ENCODE measurements around the gene ZC3H7B.

The ZC3H7B gene

GRCh38 chr22:41330169-41330568 is 28.8 kb downstream of the ZC3H7B start:
- DNase-seq = no peak

DNA sequence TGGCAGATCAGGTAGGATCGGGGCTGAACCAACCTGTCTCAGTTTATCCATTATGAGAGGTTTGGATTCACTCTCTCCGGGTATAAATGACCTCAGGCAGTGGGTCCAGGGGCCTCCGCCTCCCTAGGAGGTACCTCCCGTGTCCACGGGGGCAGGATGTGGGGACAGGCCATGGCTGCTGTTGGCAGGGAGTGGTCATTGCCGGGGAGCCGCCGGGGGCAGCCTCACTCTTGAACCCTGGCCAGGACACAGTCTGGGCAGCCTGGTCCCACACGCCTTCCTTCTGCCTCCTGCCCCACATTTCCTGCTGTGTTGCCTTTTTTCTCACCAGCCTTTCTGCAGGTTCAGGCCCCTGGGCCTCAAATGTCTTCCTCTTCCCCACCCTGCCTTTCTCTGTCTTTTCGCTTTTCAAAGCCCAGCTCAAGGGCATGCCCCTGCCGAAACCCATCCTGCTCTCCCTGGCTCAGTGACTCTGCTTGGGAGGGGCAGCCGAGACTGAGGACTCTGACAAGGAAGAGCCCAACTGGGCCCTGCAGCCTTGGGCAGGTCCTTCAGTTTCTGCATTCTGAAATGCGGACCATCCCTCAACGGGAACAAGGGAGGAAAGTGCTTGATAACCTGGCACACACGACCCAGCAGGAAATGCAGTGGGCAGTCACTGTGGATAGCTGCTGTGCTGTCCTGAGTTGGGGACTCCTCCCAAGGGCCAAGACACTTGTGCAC is 31.1 kb downstream of the ZC3H7B start:
- no peak for DNase-seq

DNA sequence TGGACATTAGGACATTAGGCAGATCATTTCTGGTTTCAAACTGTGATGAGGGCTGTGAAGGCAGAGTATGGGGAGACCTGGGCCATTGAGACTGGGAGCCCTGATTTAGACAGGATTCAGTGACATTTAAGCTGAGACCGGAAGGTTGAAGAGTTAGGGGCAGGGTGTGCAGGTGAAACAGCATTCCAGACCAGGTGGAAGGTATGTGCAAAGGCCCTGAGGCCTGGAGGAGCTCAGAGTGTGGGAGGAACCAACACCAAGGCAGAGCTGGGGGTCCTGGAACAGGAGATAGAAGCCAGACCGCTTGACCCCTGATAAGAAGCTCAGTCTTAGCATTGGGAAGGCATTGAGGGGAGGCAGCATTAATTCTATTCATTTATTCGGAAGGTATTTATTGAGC is 32.5 kb downstream of the ZC3H7B start:
- DNase-seq = no peak

GRCh38 chr22:41334215-41334614 is 32.9 kb downstream of the ZC3H7B start:
- no peak for DNase-seq

- DNase-seq = no peak
These were observed 33.8 kb downstream of the ZC3H7B start for GRCh38 chr22:41334951-41335635.

- DNase-seq = no peak
These were observed 37.4 kb downstream of the ZC3H7B start for GRCh38 chr22:41338614-41339212.

GRCh38 chr22:41339823-41340222 is 38.5 kb downstream of the ZC3H7B start:
- no peak for DNase-seq

DNA sequence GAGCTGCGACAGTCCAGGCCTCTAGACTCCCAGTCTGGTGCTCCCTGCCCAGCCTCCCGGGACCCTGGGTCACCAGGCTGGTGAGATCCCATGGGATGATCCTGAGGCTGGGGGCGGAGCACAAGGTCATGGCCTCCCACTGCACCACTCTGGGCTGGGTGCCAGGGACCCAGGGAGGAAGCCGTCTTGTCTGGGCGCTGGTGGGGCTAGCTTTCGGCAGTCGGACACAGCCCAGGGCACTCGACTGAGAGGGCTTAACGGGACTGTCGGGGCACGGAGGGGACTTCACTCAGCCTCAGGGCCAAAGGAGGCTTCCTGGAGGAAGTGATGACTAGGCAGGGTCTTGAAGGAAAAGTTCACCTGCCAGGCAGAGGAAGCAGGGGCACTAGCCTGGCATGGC is 39.0 kb downstream of the ZC3H7B start:
- no peak for DNase-seq

DNA sequence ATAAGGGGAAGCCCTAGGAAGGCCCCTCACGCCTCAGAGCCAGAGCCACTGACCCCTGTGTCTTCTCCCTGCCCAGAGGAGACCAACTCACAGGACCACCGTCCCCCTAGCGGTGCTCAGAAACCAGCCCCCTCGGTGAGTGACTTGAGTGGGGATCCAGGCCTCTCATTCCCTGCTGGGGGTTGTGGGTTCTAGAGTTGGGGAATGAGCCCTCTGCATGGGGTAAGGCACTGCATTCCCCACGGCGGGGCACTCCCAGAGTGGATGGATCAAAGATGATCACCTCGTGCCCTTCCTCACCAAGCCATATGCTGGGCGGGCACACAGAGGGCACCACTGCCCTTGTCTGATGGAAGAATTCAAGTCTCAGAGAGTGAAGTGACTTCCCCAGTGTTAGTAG is 39.7 kb downstream of the ZC3H7B start:
- DNase-seq = no peak

GRCh38 chr22:41341990-41342389 is 40.7 kb downstream of the ZC3H7B start:
- DNase-seq = no peak

- no peak for DNase-seq
These were observed 42.0 kb downstream of the ZC3H7B start for GRCh38 chr22:41343300-41343699.

DNA sequence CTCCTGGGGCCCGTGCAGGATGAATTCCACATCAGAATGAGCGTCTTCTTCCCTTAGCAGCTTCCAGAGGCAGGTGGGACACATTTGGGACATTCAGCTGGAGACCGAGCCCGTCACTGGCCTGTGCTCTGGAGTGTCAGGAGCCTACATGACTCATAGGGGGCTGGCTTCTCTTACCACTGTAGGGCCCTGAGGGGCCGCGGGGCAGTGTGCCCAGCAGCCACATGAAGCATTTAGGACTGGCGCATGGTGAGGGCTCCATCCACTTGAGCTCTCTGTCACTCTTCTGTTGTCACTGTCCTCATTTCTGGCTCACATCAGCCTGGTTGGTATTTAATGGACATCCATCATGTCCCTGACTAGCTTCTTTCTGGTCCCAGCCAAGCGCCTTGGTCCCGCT is 42.4 kb downstream of the ZC3H7B start:
- DNase-seq = no peak

- no peak for DNase-seq
These were observed 43.0 kb downstream of the ZC3H7B start for GRCh38 chr22:41344189-41344788.

DNA sequence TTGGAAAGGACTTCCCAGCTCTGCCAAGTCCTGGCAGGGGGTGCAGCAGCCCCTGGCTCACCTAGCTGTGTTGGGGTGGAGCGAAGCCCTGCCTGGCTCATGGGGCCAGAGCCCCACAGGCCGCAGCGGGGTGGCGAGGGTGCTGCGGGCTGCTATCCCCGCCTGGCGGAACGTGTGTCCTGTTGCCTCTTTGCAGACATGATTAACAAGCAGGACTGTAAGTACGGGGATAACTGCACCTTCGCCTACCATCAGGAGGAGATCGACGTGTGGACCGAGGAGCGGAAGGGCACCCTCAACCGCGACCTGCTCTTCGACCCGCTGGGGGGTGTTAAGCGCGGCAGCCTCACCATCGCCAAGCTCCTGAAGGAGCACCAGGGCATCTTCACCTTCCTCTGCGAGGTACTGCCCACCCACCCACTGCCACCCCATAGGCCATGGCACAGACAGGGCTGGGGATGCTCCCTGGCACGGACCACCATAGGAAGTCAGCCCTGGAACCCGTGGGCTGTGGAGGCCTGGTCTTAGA is 44.5 kb downstream of the ZC3H7B start:
- no peak for DNase-seq

GRCh38 chr22:41347066-41347859 is 45.9 kb downstream of the ZC3H7B start:
- DNase-seq = no peak

DNA sequence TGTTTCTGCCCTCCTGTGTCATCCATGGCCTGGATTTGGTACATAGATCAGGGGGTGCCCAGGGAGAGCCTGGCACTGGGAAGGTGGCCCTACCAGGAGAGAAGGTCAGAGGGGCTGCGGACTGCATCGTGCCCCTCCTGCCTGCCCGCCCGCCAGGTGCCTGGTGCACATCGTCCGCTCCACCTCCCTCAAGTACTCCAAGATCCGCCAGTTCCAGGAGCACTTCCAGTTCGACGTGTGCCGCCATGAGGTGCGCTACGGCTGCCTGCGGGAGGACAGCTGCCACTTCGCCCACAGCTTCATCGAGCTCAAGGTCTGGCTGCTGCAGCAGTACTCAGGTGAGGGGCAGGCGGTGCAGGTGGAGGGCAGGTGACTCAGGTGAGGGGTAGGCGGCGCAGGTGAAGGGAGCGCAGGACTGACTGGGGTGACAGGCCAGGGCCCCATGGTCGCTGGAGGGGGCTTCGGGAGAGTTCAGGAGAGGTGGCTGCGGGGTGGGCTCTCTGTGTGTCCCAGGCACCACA is 47.7 kb downstream of the ZC3H7B start:
- no peak for DNase-seq

GRCh38 chr22:41350087-41350486 is 48.8 kb downstream of the ZC3H7B start:
- no peak for DNase-seq

GRCh38 chr22:41351011-41351410 is 49.7 kb downstream of the ZC3H7B start:
- no peak for DNase-seq

GRCh38 chr22:41352058-41352457 is 50.7 kb downstream of the ZC3H7B start:
- no peak for DNase-seq

DNA sequence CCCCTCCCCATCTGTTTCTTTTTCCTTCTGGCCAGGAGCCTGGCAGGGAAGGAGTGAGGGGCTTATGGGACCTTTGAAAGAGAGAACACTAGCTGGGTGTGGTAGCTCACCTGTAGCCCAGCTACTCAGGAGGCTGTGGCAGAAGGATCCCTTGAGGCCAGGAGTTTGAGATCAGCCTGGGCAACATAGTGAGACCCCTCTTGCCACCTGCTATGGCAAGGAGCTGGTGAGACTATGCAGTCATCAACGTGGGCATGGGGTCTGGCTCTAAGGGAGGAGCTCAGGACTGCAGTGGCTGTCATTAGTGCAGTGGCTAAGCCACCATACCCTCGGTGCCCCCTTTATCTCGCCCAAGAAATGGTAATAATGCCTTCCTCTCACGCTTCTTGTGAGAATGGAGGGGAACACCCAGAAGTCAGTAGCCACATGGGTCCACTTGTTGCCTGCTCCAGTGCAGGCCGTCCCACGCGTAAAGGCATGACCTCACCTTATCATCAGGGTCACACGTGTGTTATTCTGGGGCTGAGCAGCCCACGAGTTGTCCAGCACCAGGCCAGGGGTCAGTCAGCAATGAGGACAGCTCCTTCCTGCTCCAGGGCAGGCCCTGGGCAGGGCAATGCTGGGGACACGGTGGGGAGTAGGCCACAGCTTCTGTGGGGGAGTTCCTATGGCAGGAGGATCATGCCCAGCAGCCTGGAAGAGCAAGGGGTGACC is 52.7 kb downstream of the ZC3H7B start:
- no peak for DNase-seq

GRCh38 chr22:41354979-41355378 is 53.7 kb downstream of the ZC3H7B start:
- no peak for DNase-seq

- DNase-seq = no peak
These were observed 54.6 kb downstream of the ZC3H7B start for GRCh38 chr22:41355895-41356294.
